Activated T-cell treated with anti-CD3 and anti-CD28 coated beads, Interleukin-2, amount 50 U/mL, for 48 hours (primary cell): ENCODE results near the gene PRF1.
"Not testable (repeated sequence)": the region's sequence is repeated elsewhere in the genome, so short reads cannot be mapped to it uniquely, and the experiment has no call there.

Experiments
- DNase-seq, 2 experiments: peaks; one replicate each; pipeline ENCODE4 v3.0.0-alpha.2; 2020

Gene PRF1

GRCh38 chr10:70592746-70593512 is 9.6 kb downstream of the PRF1 start:
- DNase-seq, result peak; percentile 13 to 14

GRCh38 chr10:70592186-70592735 is 10.3 kb downstream of the PRF1 start:
- peak; percentile 11 to 15 for DNase-seq

GRCh38 chr10:70590655-70591416 is 11.7 kb downstream of the PRF1 start:
- peak; percentile 12 to 16 for DNase-seq

- peak in 1 of 2 experiments; percentile 1 for DNase-seq
Measured at GRCh38 chr10:70589762-70590654, 12.5 kb downstream of the PRF1 start.

- peak; percentile 11 to 17 for DNase-seq
Measured at GRCh38 chr10:70588859-70589570, 13.5 kb downstream of the PRF1 start.

GRCh38 chr10:70588255-70588654 is 14.3 kb downstream of the PRF1 start:
- peak in 1 of 2 experiments; percentile 14 for DNase-seq

- peak; percentile 39 to 50 for DNase-seq
Measured at GRCh38 chr10:70587045-70587658, 15.4 kb downstream of the PRF1 start.

- no peak for DNase-seq
Measured at GRCh38 chr10:70586348-70586930, 16.1 kb downstream of the PRF1 start.

- no peak for DNase-seq
Measured at GRCh38 chr10:70585578-70586169, 16.9 kb downstream of the PRF1 start.

- no peak for DNase-seq
Measured at GRCh38 chr10:70584909-70585544, 17.5 kb downstream of the PRF1 start.

- no peak for DNase-seq
Measured at GRCh38 chr10:70584366-70584765, 18.2 kb downstream of the PRF1 start.

- no peak for DNase-seq
Measured at GRCh38 chr10:70583669-70584037, 18.9 kb downstream of the PRF1 start.

GRCh38 chr10:70582793-70583668 is 19.5 kb downstream of the PRF1 start:
- DNase-seq, result no peak

- not testable (repeated sequence) for DNase-seq
Measured at GRCh38 chr10:70581176-70581575, 21.4 kb downstream of the PRF1 start.

GRCh38 chr10:70579234-70580002 is 23.1 kb downstream of the PRF1 start:
- DNase-seq, result peak; percentile 40 to 43

- peak; percentile 79 to 82 for DNase-seq
Measured at GRCh38 chr10:70578371-70578947, 24.1 kb downstream of the PRF1 start.

GRCh38 chr10:70576803-70577517 is 25.6 kb downstream of the PRF1 start:
- DNase-seq, result peak in 1 of 2 experiments; percentile 32
